A549 (cell line): ENCODE data around the gene GLT1D1. TPM values are rescaled to one million over a fixed set of nuclear protein-coding genes. Genes with fewer than 3 reads are reported as not detected.
"Not testable (repeated sequence)": the region's sequence is repeated elsewhere in the genome, so short reads cannot be mapped to it uniquely, and the experiment has no call there.

Source experiments
- ATAC-seq, 2 experiments: fragments of 200-7000 bp in 1 of 2; fragments of >200 bp in 1 of 2; cut with Nextera tagmentation in 1 of 2; cut with Tn5 transposase in 1 of 2; 3 replicates each; pipeline versions ENCODE4 v1.8.0 to v1.9.1; 2018 to 2020; ENCODE audit warnings: mild to moderate bottlenecking in 1 of 2, moderate library complexity in 1 of 2
- CTCF ChIA-PET: fragments of 300-600 bp; sonication (Branson Sonifier 250); formaldehyde crosslinking; extraction: SDS; loops from one replicate; lab custom pipeline; 2021; ENCODE audit warnings: antibody characterized with exemption, inconsistent platforms; lab: Yijun Ruan, JAX
- POLR2A ChIA-PET: fragments of 350-600 bp; formaldehyde crosslinking; extraction: SDS; loops from one replicate; lab custom pipeline; 2021; ENCODE audit warnings: antibody characterized with exemption, inconsistent platforms; lab: Yijun Ruan, JAX
- DNase-seq, 2 experiments: peaks; one replicate each; pipeline versions ENCODE4 v3.0.0 to v3.0.0-alpha.2; 2011 to 2016; ENCODE audit warnings: low read depth in 1 of 2, low spot score in 1 of 2
- FAIRE-seq: peaks from 2 replicates; lab custom pipeline; 2011; peaks lifted over from hg19 to GRCh38; lab: Jason Lieb, UNC
- H3K27ac ChIP-seq, 2 experiments: fragments of >200 bp; sonication (Bioruptor Twin); formaldehyde crosslinking; 3 replicates each; pipeline ENCODE4 v1.5.1; 2016 to 2017
- H3K4me1 ChIP-seq: fragments of >200 bp; sonication (Bioruptor Twin); formaldehyde crosslinking; 3 replicates; pipeline ENCODE4 v1.6.1; 2016
- H3K4me2 ChIP-seq: fragments of >200 bp; sonication (Bioruptor Twin); formaldehyde crosslinking; 3 replicates; pipeline ENCODE4 v1.6.1; 2016
- H3K4me3 ChIP-seq: fragments of >200 bp; sonication (Bioruptor Twin); formaldehyde crosslinking; 3 replicates; pipeline ENCODE4 v1.5.1; 2016
- H3K9me3 ChIP-seq: fragments of >200 bp; sonication (Bioruptor Twin); formaldehyde crosslinking; 3 replicates; pipeline ENCODE4 v1.6.1; 2016
- BCL3 ChIP-seq: fragments of >200 bp; sonication (Bioruptor Twin); formaldehyde crosslinking; IDR thresholded peaks from 3 replicates; pipeline ENCODE4 v1.6.1; 2016
- BHLHE40 ChIP-seq: IDR thresholded peaks from 2 replicates; pipeline ENCODE4 v1.6.1; 2012; ENCODE audit warnings: low read depth, low read length, inconsistent platforms
- CBX8 ChIP-seq: fragments of 200-600 bp; sonication (generic); IDR thresholded peaks from 2 replicates; pipeline ENCODE4 v1.6.1; 2016
- CEBPB ChIP-seq, 2 experiments: fragments of >200 bp in 1 of 2; sonication (Bioruptor Twin) in 1 of 2; formaldehyde crosslinking in 1 of 2; IDR thresholded peaks; 2 replicates each; pipeline ENCODE4 v1.6.1; 2012 to 2016
- CHD4 ChIP-seq: fragments of 200-600 bp; sonication (generic); IDR thresholded peaks from 2 replicates; pipeline ENCODE4 v1.6.1; 2016; ENCODE audit warnings: antibody characterized with exemption, mild to moderate bottlenecking, borderline replicate concordance
- EHMT2 ChIP-seq: fragments of 200-600 bp; sonication (generic); IDR thresholded peaks from 2 replicates; pipeline ENCODE4 v1.6.1; 2016; ENCODE audit warnings: antibody characterized with exemption, low read depth, mild to moderate bottlenecking, moderate library complexity
- EP300 ChIP-seq, 2 experiments: fragments of >200 bp; sonication (Bioruptor Twin); formaldehyde crosslinking; IDR thresholded peaks; 2 replicates in 1 of 2; 3 replicates in 1 of 2; pipeline ENCODE4 v1.6.1; 2016 to 2017
- ESRRA ChIP-seq: fragments of 150-350 bp; IDR thresholded peaks from 2 replicates; pipeline ENCODE4 v1.6.1; 2014; ENCODE audit warnings: mild to moderate bottlenecking, low read length, borderline replicate concordance
- GATA3 ChIP-seq: IDR thresholded peaks from 2 replicates; pipeline ENCODE4 v1.6.1; 2012; ENCODE audit warnings: borderline replicate concordance
- HDAC2 ChIP-seq: fragments of 200-600 bp; sonication (generic); IDR thresholded peaks from 2 replicates; pipeline ENCODE4 v1.6.1; 2016
- HMGXB4 ChIP-seq: fragments of 250-450 bp; sonication (Bioruptor Pico); IDR thresholded peaks from 2 replicates; pipeline ENCODE4 v1.5.0; 2021; ENCODE audit warnings: mild to moderate bottlenecking, moderate library complexity, borderline replicate concordance
- HOXB5 ChIP-seq: fragments of 250-450 bp; sonication (Bioruptor Pico); IDR thresholded peaks from 2 replicates; pipeline ENCODE4 v1.5.0; 2020; ENCODE audit warnings: mild to moderate bottlenecking, moderate library complexity
- JUNB ChIP-seq: fragments of >200 bp; sonication (Bioruptor Twin); formaldehyde crosslinking; IDR thresholded peaks from 2 replicates; pipeline ENCODE4 v1.6.1; 2016
- MAX ChIP-seq: IDR thresholded peaks from 2 replicates; pipeline ENCODE4 v1.6.1; 2012
- MYC ChIP-seq: IDR thresholded peaks from 2 replicates; pipeline ENCODE4 v1.6.1; 2012; ENCODE audit warnings: mild to moderate bottlenecking, inconsistent platforms, low read length, improper control_type of control experiment, borderline replicate concordance
- POLR2AphosphoS2 ChIP-seq: conservative IDR thresholded peaks from 2 replicates; pipeline ENCODE4 v1.6.1; 2012; ENCODE audit warnings: low read length, improper control_type of control experiment, inconsistent platforms
- RCOR1 ChIP-seq: fragments of 150-350 bp; IDR thresholded peaks from 2 replicates; pipeline ENCODE4 v1.6.1; 2014; ENCODE audit warnings: antibody characterized with exemption, low read length, low read depth
- RNF2 ChIP-seq: fragments of 200-600 bp; sonication (generic); IDR thresholded peaks from 2 replicates; pipeline ENCODE4 v1.6.1; 2016; ENCODE audit warnings: low read depth, mild to moderate bottlenecking, antibody characterized with exemption, moderate library complexity, borderline replicate concordance
- USF2 ChIP-seq: fragments of 450-650 bp; IDR thresholded peaks from 2 replicates; pipeline ENCODE4 v1.6.1; 2014; ENCODE audit warnings: antibody characterized with exemption
- ZC3H11A ChIP-seq: fragments of 450-650 bp; IDR thresholded peaks from 2 replicates; pipeline ENCODE4 v1.6.1; 2014; ENCODE audit warnings: antibody characterized with exemption, mild to moderate bottlenecking
- ZFP36 ChIP-seq: fragments of 450-650 bp; IDR thresholded peaks from 2 replicates; pipeline ENCODE4 v1.6.1; 2014; ENCODE audit warnings: borderline replicate concordance; ENCODE audit not compliant: partially characterized antibody
- ZSCAN20 ChIP-seq: fragments of 250-450 bp; sonication (Bioruptor Pico); IDR thresholded peaks from 2 replicates; pipeline ENCODE4 v1.8.0; 2022; ENCODE audit warnings: mild to moderate bottlenecking, moderate library complexity
- WGBS: methylation state at CpG from one replicate; pipeline ENCODE4 v1.1.6; 2017; ENCODE audit errors: missing lambda C conversion rate; 5-methylcytosine and 5-hydroxymethylcytosine counted together
- polyA plus RNA-seq, 4 experiments: library from polyadenylated mRNA; depleted of rRNA in 3 of 4; stranded (reverse); fragments of >200 nt; fragmentation: RNase III in 1 of 4; extraction: RNeasy Plus Mini Kit Qiagen cat#74134 plus additional on column Dnase treatment in 1 of 4; gene quantifications; 2 replicates in 3 of 4; 3 replicates in 1 of 4; pipeline ENCODE4 v1.2.3, GENCODE V29; 2011 to 2017

Gene GLT1D1
- polyA plus RNA-seq, 2 of the 4 experiments (the other 2 are of a cell fraction): not detected

GRCh38 chr12:128843538-128843937, 9.7 kb upstream of the GLT1D1 start:
- POLR2A ChIA-PET: no interaction called here
- no peak for TF ChIP-seq HMGXB4 (CRISPR knock-in tag)
- no peak for TF ChIP-seq POLR2AphosphoS2
- TF ChIP-seq HOXB5 (CRISPR knock-in tag): no peak
- TF ChIP-seq USF2: no peak
- no peak for TF ChIP-seq BHLHE40
- no peak for TF ChIP-seq HDAC2
- TF ChIP-seq EHMT2: no peak
- TF ChIP-seq RNF2: no peak
- no peak for TF ChIP-seq MYC
- TF ChIP-seq EP300 (IDR thresholded peaks at IDR 0.05): no peak
- TF ChIP-seq ZC3H11A: no peak
- TF ChIP-seq CHD4: no peak
- TF ChIP-seq JUNB: no peak
- no peak for TF ChIP-seq ZFP36
- TF ChIP-seq, all 56 proteins: peak for 0
- H3K9me3 ChIP-seq: no peaks in the 10 kb centered on the region
- FAIRE-seq: no peak
- H3K4me2 ChIP-seq: no peak overlapping the region
- WGBS: 6% methylated on average over 4 of the region's 4 CpGs
- CTCF ChIA-PET: no interaction called here
- no peaks in the 10 kb centered on the region for H3K4me1 ChIP-seq
- DNase-seq: no peak
- ATAC-seq: no peak
- H3K27ac ChIP-seq: no peak overlapping the region
- no peak overlapping the region for H3K4me3 ChIP-seq

- no peaks in the 10 kb centered on the region for H3K9me3 ChIP-seq
- 22% methylated on average over 9 of the region's 11 CpGs for WGBS
- DNase-seq: no peak
- H3K4me3 ChIP-seq: no peak overlapping the region
- TF ChIP-seq ESRRA (no peak), MAX (no peak), JUNB (no peak), GATA3 (no peak)
- H3K4me2 ChIP-seq: no peak overlapping the region
- ATAC-seq: peak in 1 of 2 experiments; percentile 49; a peak in 2 of 6 replicates
- H3K4me1 ChIP-seq: no peaks in the 10 kb centered on the region
- FAIRE-seq: no peak
- POLR2A ChIA-PET: no interaction called here
- no peak overlapping the region for H3K27ac ChIP-seq
- CTCF ChIA-PET: no interaction called here
Observed at GRCh38 chr12:128844031-128844635, 9.1 kb upstream of the GLT1D1 start.

DNA sequence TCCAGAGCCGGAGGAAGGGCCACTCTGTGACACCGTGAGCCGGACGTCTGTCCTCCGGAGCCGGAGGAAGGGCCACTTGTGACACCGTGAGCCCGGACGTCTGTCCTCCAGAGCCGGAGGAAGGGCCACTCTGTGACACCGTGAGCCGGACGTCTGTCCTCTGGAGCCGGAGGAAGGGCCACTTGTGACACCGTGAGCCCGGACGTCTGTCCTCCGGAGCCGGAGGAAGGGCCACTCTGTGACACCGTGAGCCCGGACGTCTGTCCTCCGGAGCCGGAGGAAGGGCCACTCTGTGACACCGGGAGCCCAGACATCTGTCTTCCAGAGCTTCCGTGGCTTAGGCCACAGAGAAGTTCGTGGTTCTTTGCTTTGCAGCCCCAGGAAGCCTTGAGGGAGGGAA, 6.6 kb upstream of the GLT1D1 start:
- CTCF ChIA-PET, FAIRE-seq, POLR2A ChIA-PET: not testable (repeated sequence)

DNA sequence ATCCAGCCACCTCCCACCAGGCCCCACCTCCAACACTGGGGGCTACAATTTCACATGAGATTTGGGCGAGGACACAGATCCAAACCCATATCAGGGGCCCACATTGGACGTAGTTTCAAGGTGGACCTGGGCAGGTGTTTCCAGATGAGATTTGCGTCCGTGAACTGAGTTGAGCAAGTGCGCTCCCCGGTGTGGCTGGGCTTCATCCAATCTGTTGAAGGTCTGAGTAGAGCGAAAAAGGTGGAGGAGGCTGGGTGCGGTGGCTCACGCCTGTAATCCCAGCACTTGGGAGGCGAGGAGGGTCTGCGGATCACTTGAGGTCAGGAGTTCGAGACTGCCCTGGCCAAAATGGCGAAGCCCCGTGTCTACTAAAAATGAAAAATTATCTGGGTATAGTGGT, 4.9 kb upstream of the GLT1D1 start:
- Histone ChIP-seq H3K4me3 (no peak overlapping the region), H3K9me3 (no peaks in the 10 kb centered on the region), H3K27ac (no peak overlapping the region), H3K4me1 (no peaks in the 10 kb centered on the region), H3K4me2 (no peak overlapping the region)
- ATAC-seq (no peak), FAIRE-seq (no peak), DNase-seq (no peak)
- WGBS: 55% methylated on average over 14 of the region's 14 CpGs
- CTCF ChIA-PET: no interaction called here
- TF ChIP-seq BCL3 (no peak), CEBPB (IDR thresholded peaks at IDR 0.05) (no peak), BHLHE40 (no peak), CBX8 (no peak), POLR2AphosphoS2 (no peak), RCOR1 (no peak), ZFP36 (no peak), ZSCAN20 (no peak)
- POLR2A ChIA-PET: no interaction called here

More for the DNA sequence above, 6.6 kb upstream of the GLT1D1 start:
- WGBS: 67% methylated on average over 8 of the region's 27 CpGs
- H3K4me2 ChIP-seq, H3K4me1 ChIP-seq, H3K4me3 ChIP-seq, ATAC-seq, H3K27ac ChIP-seq, H3K9me3 ChIP-seq, DNase-seq: not testable (repeated sequence)

DNA sequence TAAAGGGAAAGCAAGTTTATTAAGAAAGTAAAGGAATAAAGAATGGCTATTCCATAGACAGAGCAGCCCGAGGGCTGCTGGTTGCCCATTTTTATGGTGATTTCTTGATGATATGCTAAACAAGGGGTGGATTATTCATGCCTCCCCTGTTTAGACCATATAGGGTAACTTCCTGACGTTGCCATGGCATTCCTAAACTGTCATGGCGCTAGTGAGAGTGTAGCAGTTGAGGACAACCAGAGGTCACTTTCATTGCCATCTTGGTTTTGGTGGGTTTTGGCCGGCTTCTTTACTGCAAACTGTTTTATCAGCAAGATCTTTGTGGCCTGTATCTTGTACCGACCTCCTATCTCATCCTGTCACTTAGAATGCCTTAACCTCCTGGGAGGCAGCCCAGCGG, 3.5 kb upstream of the GLT1D1 start:
- ATAC-seq, H3K9me3 ChIP-seq, H3K27ac ChIP-seq, POLR2A ChIA-PET, DNase-seq, CTCF ChIA-PET, H3K4me3 ChIP-seq, FAIRE-seq, H3K4me1 ChIP-seq, H3K4me2 ChIP-seq: not testable (repeated sequence)
- WGBS: 12% methylated on average over 6 of the region's 6 CpGs
